HG03432 (cell line): Measurements from ENCODE around the gene HCFC1R1.
A peak's percentile ranks its signal among the peaks of the same experiment; 100 is the strongest.

Experiments used
- ATAC-seq: cut with Tn5 transposase; IDR thresholded peaks from one replicate; pipeline ENCODE4 v1.9.1; 2021; ENCODE audit warnings: mild to moderate bottlenecking, moderate library complexity; ENCODE audit not compliant: unreplicated experiment

Gene HCFC1R1

GRCh38 chr16:3035972-3036725 is 12.4 kb upstream of the HCFC1R1 start:
- ATAC-seq = no peak

- ATAC-seq = no peak
Observed at GRCh38 chr16:3035289-3035971, 11.7 kb upstream of the HCFC1R1 start.

GRCh38 chr16:3032624-3033023 is 8.9 kb upstream of the HCFC1R1 start:
- ATAC-seq = no peak

- ATAC-seq = no peak
Observed at GRCh38 chr16:3030222-3031212, 6.8 kb upstream of the HCFC1R1 start.

GRCh38 chr16:3029491-3030221 is 5.9 kb upstream of the HCFC1R1 start:
- no peak for ATAC-seq

- no peak for ATAC-seq
Observed at GRCh38 chr16:3028716-3029319, 5.1 kb upstream of the HCFC1R1 start.

- peak; percentile 27 for ATAC-seq
Observed at GRCh38 chr16:3027983-3028715, 4.4 kb upstream of the HCFC1R1 start.

- ATAC-seq = no peak
Observed at GRCh38 chr16:3027489-3027795, 3.7 kb upstream of the HCFC1R1 start.

- no peak for ATAC-seq
Observed at GRCh38 chr16:3026609-3027488, 3.1 kb upstream of the HCFC1R1 start.

- no peak for ATAC-seq
Observed at GRCh38 chr16:3026003-3026378, 2.2 kb upstream of the HCFC1R1 start.

GRCh38 chr16:3025032-3026002 is 1.6 kb upstream of the HCFC1R1 start:
- no peak for ATAC-seq

GRCh38 chr16:3023415-3023668 is 400 bp downstream of the HCFC1R1 start:
- ATAC-seq = no peak

GRCh38 chr16:3022684-3023414 is 893 bp downstream of the HCFC1R1 start:
- no peak for ATAC-seq

GRCh38 chr16:3022208-3022683 is 1.5 kb downstream of the HCFC1R1 start:
- ATAC-seq = no peak

- ATAC-seq = peak; percentile 30
Observed at GRCh38 chr16:3021449-3022207, 2.1 kb downstream of the HCFC1R1 start.
